Loucy (cell line): ENCODE results near the gene TPRG1.

ENCODE experiments used
- H2AFZ ChIP-seq: fragments of 200-600 bp; sonication (generic); 2 replicates; pipeline ENCODE4 v1.6.0; 2016; ENCODE audit warnings: antibody characterized with exemption, mild to moderate bottlenecking, low read length, moderate library complexity
- H3F3A ChIP-seq: fragments of 200-600 bp; 2 replicates; pipeline ENCODE4 v1.6.0; 2016; ENCODE audit warnings: antibody characterized with exemption, low read depth, mild to moderate bottlenecking
- H3K27me3 ChIP-seq: fragments of 200-600 bp; sonication (generic); 2 replicates; pipeline ENCODE4 v1.6.1; 2014; ENCODE audit warnings: low read length, mild to moderate bottlenecking; ENCODE audit not compliant: insufficient read depth, poor library complexity, severe bottlenecking
- H3K36me3 ChIP-seq: fragments of 200-600 bp; sonication (generic); 2 replicates; pipeline ENCODE4 v1.6.1; 2016; ENCODE audit warnings: low read length; ENCODE audit not compliant: insufficient read depth
- H3K4me1 ChIP-seq: fragments of 200-600 bp; sonication (generic); 2 replicates; pipeline ENCODE4 v1.5.1; 2014; ENCODE audit warnings: low read length, mild to moderate bottlenecking; ENCODE audit not compliant: insufficient read depth, poor library complexity, severe bottlenecking
- H3K4me2 ChIP-seq: fragments of 200-600 bp; sonication (generic); 2 replicates; pipeline ENCODE4 v1.6.0; 2014; ENCODE audit warnings: antibody characterized with exemption, low read length, low read depth, mild to moderate bottlenecking; ENCODE audit not compliant: poor library complexity, severe bottlenecking
- H3K4me3 ChIP-seq: fragments of 200-600 bp; sonication (generic); 2 replicates; pipeline ENCODE4 v1.5.1; 2014; ENCODE audit warnings: low read length, mild to moderate bottlenecking, mixed read lengths; ENCODE audit not compliant: poor library complexity, severe bottlenecking
- H3K79me2 ChIP-seq: fragments of 200-600 bp; sonication (generic); 2 replicates; pipeline ENCODE4 v1.6.1; 2014; ENCODE audit warnings: low read length; ENCODE audit not compliant: insufficient read depth
- H3K9ac ChIP-seq: fragments of 200-600 bp; sonication (generic); 2 replicates; pipeline ENCODE4 v1.6.0; 2014; ENCODE audit warnings: mild to moderate bottlenecking, low read depth, low read length, moderate library complexity; ENCODE audit not compliant: poor library complexity, severe bottlenecking
- H3K9me2 ChIP-seq: fragments of 200-600 bp; sonication (generic); replicated peaks from 2 replicates; pipeline ENCODE4 v1.6.1; 2016; ENCODE audit warnings: low read depth, low read length, mixed read lengths
- H3K9me3 ChIP-seq: fragments of 200-600 bp; sonication (generic); 2 replicates; pipeline ENCODE4 v1.6.1; 2014; ENCODE audit warnings: mild to moderate bottlenecking, antibody characterized with exemption, low read length, low read depth; ENCODE audit not compliant: insufficient read depth
- H4K20me1 ChIP-seq: fragments of 200-600 bp; sonication (generic); 2 replicates; pipeline ENCODE4 v1.6.0; 2014; ENCODE audit warnings: antibody characterized with exemption, low read length, mild to moderate bottlenecking; ENCODE audit not compliant: insufficient read depth, poor library complexity, severe bottlenecking
- CTCF ChIP-seq: fragments of 200-600 bp; sonication (generic); conservative IDR thresholded peaks from 2 replicates; pipeline ENCODE4 v1.5.1; 2014; ENCODE audit warnings: mild to moderate bottlenecking, antibody characterized with exemption, low read length
- EZH2phosphoT487 ChIP-seq: fragments of 200-600 bp; IDR thresholded peaks from 2 replicates; pipeline ENCODE4 v1.6.1; 2018; ENCODE audit warnings: antibody characterized with exemption, mild to moderate bottlenecking, moderate library complexity, borderline replicate concordance

The TPRG1 gene

GRCh38 chr3:189368384-189368783 is 196.6 kb downstream of the TPRG1 start:
- Histone ChIP-seq H4K20me1 (no peaks in the 10 kb centered on the region), H2AFZ (no peak overlapping the region), H3K79me2 (no peaks in the 10 kb centered on the region), H3K9me2 (no peaks in the 10 kb centered on the region), H3K9ac (peak overlapping the region; percentile 26), H3K4me2 (peak overlapping the region; percentile 31), H3K36me3 (no peaks in the 10 kb centered on the region), H3K4me1 (peaks cover 77% of the 10 kb centered on the region), H3K27me3 (no peaks in the 10 kb centered on the region), H3K9me3 (no peaks in the 10 kb centered on the region), H3K4me3 (peak overlapping the region; percentile 6), H3F3A (peaks cover 6% of the 10 kb centered on the region)
- TF ChIP-seq EZH2phosphoT487 = no peak
- no peak for TF ChIP-seq CTCF

GRCh38 chr3:189369636-189370035 is 197.9 kb downstream of the TPRG1 start:
- Histone ChIP-seq H3K79me2 (no peaks in the 10 kb centered on the region), H3K4me1 (peaks cover 76% of the 10 kb centered on the region), H2AFZ (no peak overlapping the region), H3K9ac (peak overlapping the region; percentile 70), H3K4me2 (no peak overlapping the region), H3K27me3 (no peaks in the 10 kb centered on the region), H3K9me3 (no peaks in the 10 kb centered on the region), H3K9me2 (no peaks in the 10 kb centered on the region), H4K20me1 (no peaks in the 10 kb centered on the region), H3K4me3 (no peak overlapping the region), H3F3A (peaks cover 6% of the 10 kb centered on the region), H3K36me3 (no peaks in the 10 kb centered on the region)
- no peak for TF ChIP-seq CTCF
- no peak for TF ChIP-seq EZH2phosphoT487

GRCh38 chr3:189372243-189372642 is 200.5 kb downstream of the TPRG1 start:
- H3K27me3 ChIP-seq = no peaks in the 10 kb centered on the region
- H2AFZ ChIP-seq = no peak overlapping the region; the same call in 1 of the 2 replicates

More at GRCh38 chr3:189372243-189372642, 200.5 kb downstream of the TPRG1 start:
- Histone ChIP-seq H3K9me2 (no peaks in the 10 kb centered on the region), H3K4me3 (peak overlapping the region; percentile 64), H4K20me1 (no peaks in the 10 kb centered on the region), H3K4me2 (peak overlapping the region; percentile 76), H3K36me3 (no peaks in the 10 kb centered on the region), H3K9ac (peak overlapping the region; percentile 70), H3F3A (peaks cover 6% of the 10 kb centered on the region), H3K4me1 (peaks cover 63% of the 10 kb centered on the region), H3K9me3 (peaks cover 11% of the 10 kb centered on the region), H3K79me2 (no peaks in the 10 kb centered on the region)
- TF ChIP-seq EZH2phosphoT487 = no peak
- TF ChIP-seq CTCF = no peak
